CD4-positive, CD25-positive, alpha-beta regulatory T cell (primary cell): ENCODE results near the gene GADL1. TPM values are rescaled to one million over a fixed set of nuclear protein-coding genes. Genes with fewer than 3 reads are reported as not detected.

Source experiments
- ATAC-seq, 2 donors: fragments of 150-1000 bp; cut with Tn5 transposase; one replicate each; pipeline ENCODE4 v1.10.0; 2021; ENCODE audit warnings: low read depth in 2 of 2, moderate number of reproducible peaks in 2 of 2, moderate library complexity in 1 of 2
- DNase-seq, 3 donors: peaks; one replicate each; pipeline versions ENCODE4 v3.0.0 to v3.0.0-alpha.2; 2012 to 2022; ENCODE audit warnings: mixed read lengths in 1 of 3
- H3K27ac ChIP-seq: one replicate; pipeline ENCODE4 v1.7.0; 2013; ENCODE audit warnings: mild to moderate bottlenecking, low read length; ENCODE audit not compliant: insufficient read depth, poor library complexity, severe bottlenecking
- H3K27me3 ChIP-seq: one replicate; pipeline ENCODE4 v1.7.0; 2013; ENCODE audit warnings: low read length; ENCODE audit not compliant: control insufficient read depth, insufficient read depth
- H3K36me3 ChIP-seq: one replicate; pipeline ENCODE4 v1.7.0; 2013; ENCODE audit warnings: mild to moderate bottlenecking, low read length, moderate library complexity; ENCODE audit not compliant: control insufficient read depth, insufficient read depth
- H3K4me1 ChIP-seq: 2 replicates; pipeline ENCODE4 v1.7.0; 2013; ENCODE audit warnings: mild to moderate bottlenecking, low read length; ENCODE audit not compliant: insufficient read depth, control insufficient read depth, poor library complexity, severe bottlenecking
- H3K4me3 ChIP-seq: one replicate; pipeline ENCODE4 v1.7.0; 2013; ENCODE audit warnings: low read depth, mild to moderate bottlenecking, low read length, moderate library complexity
- H3K9me3 ChIP-seq, 2 experiments: 1 replicate in 1 of 2; 2 replicates in 1 of 2; pipeline ENCODE4 v1.7.0; 2013; ENCODE audit warnings: low read length in 2 of 2, mild to moderate bottlenecking in 1 of 2, moderate library complexity in 1 of 2; ENCODE audit not compliant: control insufficient read depth in 2 of 2
- H3K27ac Mint-ChIP-seq, 3 donors: one replicate each; pipeline ENCODE4 v1.8.0; 2020 to 2022; ENCODE audit warnings: mild to moderate bottlenecking in 3 of 3, mixed read lengths in 3 of 3, moderate library complexity in 2 of 3
- H3K27me3 Mint-ChIP-seq: one replicate; pipeline ENCODE4 v1.8.0; 2022; ENCODE audit warnings: mild to moderate bottlenecking, mixed read lengths
- H3K36me3 Mint-ChIP-seq: one replicate; pipeline ENCODE4 v1.8.0; 2020; ENCODE audit warnings: mixed read lengths
- H3K4me1 Mint-ChIP-seq, 4 donors: one replicate each; pipeline ENCODE4 v1.8.0; 2020 to 2022; ENCODE audit warnings: mixed read lengths in 4 of 4, mild to moderate bottlenecking in 1 of 4
- H3K4me3 Mint-ChIP-seq, 4 donors: one replicate each; pipeline ENCODE4 v1.8.0; 2020 to 2022; ENCODE audit warnings: mild to moderate bottlenecking in 4 of 4, mixed read lengths in 4 of 4, moderate library complexity in 3 of 4
- H3K9me3 Mint-ChIP-seq, 7 donors: one replicate each; pipeline ENCODE4 v1.8.0; 2020 to 2022; ENCODE audit warnings: mixed read lengths in 7 of 7, mild to moderate bottlenecking in 3 of 7, moderate library complexity in 2 of 7
- polyA plus RNA-seq, 4 donors: library from polyadenylated mRNA; unstranded; fragments of 300-500 nt; fragmentation: Illumina TruSeq; gene quantifications; one replicate each; pipeline ENCODE4 v1.2.3, GENCODE V29; 2021
- total RNA-seq: library from RNA; stranded (reverse); gene quantifications from one replicate; pipeline ENCODE4 v1.2.3, GENCODE V29; 2022

The GADL1 gene
- total and polyA plus RNA-seq, 5 donors from 2014 or later, result not detected

GRCh38 chr3:30908456-30909037 is 14.1 kb upstream of the GADL1 start:
- Mint-ChIP-seq H3K36me3 (no peaks in the 10 kb centered on the region), H3K9me3 (peaks cover 0 to 1% (median 0%) of the 10 kb centered on the region in 7 donors), H3K27ac (no peak overlapping the region), H3K4me1 (peaks cover 0 to 2% (median 0%) of the 10 kb centered on the region in 4 donors), H3K27me3 (no peaks in the 10 kb centered on the region), H3K4me3 (no peak overlapping the region)
- no peaks in the 10 kb centered on the region for H3K27me3 ChIP-seq
- no peak overlapping the region for H3K27ac ChIP-seq
- H3K9me3 ChIP-seq, result no peaks in the 10 kb centered on the region
- DNase-seq, result no peak
- H3K4me1 ChIP-seq, result no peaks in the 10 kb centered on the region
- no peak for ATAC-seq
- no peak overlapping the region for H3K4me3 ChIP-seq
- no peaks in the 10 kb centered on the region for H3K36me3 ChIP-seq

DNA sequence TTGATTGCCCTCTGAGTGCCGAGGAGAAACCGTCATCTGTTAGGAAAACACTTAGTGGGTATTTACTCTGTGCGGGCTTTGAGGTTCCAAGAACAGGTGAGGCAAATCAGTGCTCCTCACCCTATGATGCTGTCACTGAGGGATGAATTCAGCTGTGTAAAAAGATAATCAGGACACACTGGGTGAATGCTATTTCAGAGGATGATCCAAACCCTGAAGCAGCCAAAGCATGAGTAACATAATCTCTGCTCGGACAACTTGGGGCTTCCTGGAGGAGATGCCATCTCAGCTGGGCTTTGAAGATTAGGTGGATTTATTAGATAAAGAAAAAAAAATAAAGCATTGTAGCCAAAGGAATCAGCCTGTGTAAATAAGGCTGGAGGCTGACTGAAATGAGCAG is 10.5 kb upstream of the GADL1 start:
- H3K36me3 Mint-ChIP-seq, result no peaks in the 10 kb centered on the region
- no peaks in the 10 kb centered on the region for H3K4me1 Mint-ChIP-seq
- DNase-seq (no peak), ATAC-seq (no peak)
- Histone ChIP-seq H3K27ac (no peak overlapping the region), H3K4me1 (no peaks in the 10 kb centered on the region), H3K36me3 (no peaks in the 10 kb centered on the region), H3K9me3 (no peaks in the 10 kb centered on the region), H3K4me3 (no peak overlapping the region), H3K27me3 (no peaks in the 10 kb centered on the region)
- H3K9me3 Mint-ChIP-seq, result peaks cover 0 to 3% (median 0%) of the 10 kb centered on the region in 7 donors
- H3K4me3 Mint-ChIP-seq, result no peak overlapping the region
- H3K27me3 Mint-ChIP-seq, result no peaks in the 10 kb centered on the region
- no peak overlapping the region for H3K27ac Mint-ChIP-seq

GRCh38 chr3:30895329-30895728 is 868 bp upstream of the GADL1 start:
- H3K27ac ChIP-seq, result no peak overlapping the region
- peaks cover 29% of the 10 kb centered on the region for H3K27me3 Mint-ChIP-seq

GRCh38 chr3:30893678-30894325 is 659 bp downstream of the GADL1 start:
- no peaks in the 10 kb centered on the region for H3K9me3 Mint-ChIP-seq
- peaks cover 12% of the 10 kb centered on the region for H3K27me3 ChIP-seq
- no peaks in the 10 kb centered on the region for H3K9me3 ChIP-seq
- no peak overlapping the region for H3K4me3 ChIP-seq
- H3K27me3 Mint-ChIP-seq, result peaks cover 33% of the 10 kb centered on the region
- H3K4me1 ChIP-seq, result peaks cover 4% of the 10 kb centered on the region
- DNase-seq, result no peak
- ATAC-seq, result no peak
- H3K4me1 Mint-ChIP-seq, result peaks cover 0 to 17% (median 9%) of the 10 kb centered on the region in 4 donors
- H3K36me3 ChIP-seq, result no peaks in the 10 kb centered on the region
- no peaks in the 10 kb centered on the region for H3K36me3 Mint-ChIP-seq
- H3K27ac Mint-ChIP-seq, result no peak overlapping the region
- H3K4me3 Mint-ChIP-seq, result no peak overlapping the region
- H3K27ac ChIP-seq, result no peak overlapping the region

More at GRCh38 chr3:30895329-30895728, 868 bp upstream of the GADL1 start:
- Histone ChIP-seq H3K36me3 (no peaks in the 10 kb centered on the region), H3K4me1 (peaks cover 4% of the 10 kb centered on the region), H3K9me3 (no peaks in the 10 kb centered on the region), H3K27me3 (peaks cover 12% of the 10 kb centered on the region), H3K4me3 (no peak overlapping the region)
- Mint-ChIP-seq H3K36me3 (no peaks in the 10 kb centered on the region), H3K9me3 (peaks cover 0 to 4% (median 0%) of the 10 kb centered on the region in 7 donors), H3K4me3 (no peak overlapping the region), H3K27ac (no peak overlapping the region), H3K4me1 (peaks cover 0 to 17% (median 9%) of the 10 kb centered on the region in 4 donors)
- DNase-seq (no peak), ATAC-seq (no peak)

- no peak overlapping the region for H3K4me3 Mint-ChIP-seq
- no peak overlapping the region for H3K4me3 ChIP-seq
- H3K27me3 Mint-ChIP-seq, result peaks cover 21% of the 10 kb centered on the region
- peaks cover 14% of the 10 kb centered on the region for H3K27me3 ChIP-seq
- H3K36me3 ChIP-seq, result no peaks in the 10 kb centered on the region
- no peak for DNase-seq
- peaks cover 0 to 17% (median 9%) of the 10 kb centered on the region in 4 donors for H3K4me1 Mint-ChIP-seq
- H3K4me1 ChIP-seq, result peaks cover 4% of the 10 kb centered on the region
- no peak overlapping the region for H3K27ac ChIP-seq
- peaks cover 0 to 4% (median 0%) of the 10 kb centered on the region in 7 donors for H3K9me3 Mint-ChIP-seq
- no peaks in the 10 kb centered on the region for H3K36me3 Mint-ChIP-seq
- ATAC-seq, result no peak
- H3K27ac Mint-ChIP-seq, result no peak overlapping the region
- H3K9me3 ChIP-seq, result no peaks in the 10 kb centered on the region
Measured at GRCh38 chr3:30890907-30891306, 3.6 kb downstream of the GADL1 start.

DNA sequence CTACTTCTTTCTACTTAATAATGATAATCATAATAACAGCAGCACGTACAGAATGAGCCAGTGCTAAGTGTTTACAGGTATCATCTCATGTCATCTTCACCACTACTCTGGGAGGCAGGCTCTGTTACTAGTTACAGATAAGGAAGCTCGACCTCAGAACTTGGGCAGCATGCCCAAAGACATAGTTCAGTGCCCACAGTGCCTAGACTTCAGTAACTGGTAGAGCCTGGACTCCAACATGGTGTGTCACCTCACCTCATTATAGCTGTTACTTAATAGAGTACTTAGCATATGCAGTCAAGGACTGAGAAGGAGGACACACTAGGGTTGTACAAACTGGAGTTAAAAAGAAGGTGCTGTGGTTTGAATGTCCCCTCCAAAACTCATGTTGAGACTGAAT is 7.6 kb downstream of the GADL1 start:
- Histone ChIP-seq H3K9me3 (no peaks in the 10 kb centered on the region), H3K36me3 (no peaks in the 10 kb centered on the region), H3K4me3 (no peak overlapping the region), H3K4me1 (no peaks in the 10 kb centered on the region), H3K27ac (no peak overlapping the region), H3K27me3 (peaks cover 11% of the 10 kb centered on the region)
- H3K27ac Mint-ChIP-seq, result no peak overlapping the region
- H3K9me3 Mint-ChIP-seq, result peaks cover 0 to 4% (median 0%) of the 10 kb centered on the region in 7 donors
- H3K27me3 Mint-ChIP-seq, result peaks cover 4% of the 10 kb centered on the region
- no peak for DNase-seq
- peaks cover 0 to 10% (median 8%) of the 10 kb centered on the region in 4 donors for H3K4me1 Mint-ChIP-seq
- no peak for ATAC-seq
- H3K36me3 Mint-ChIP-seq, result no peaks in the 10 kb centered on the region
- no peak overlapping the region for H3K4me3 Mint-ChIP-seq

- Mint-ChIP-seq H3K27ac (no peak overlapping the region), H3K9me3 (peaks cover 0 to 7% (median 1%) of the 10 kb centered on the region in 7 donors), H3K4me1 (no peaks in the 10 kb centered on the region), H3K36me3 (no peaks in the 10 kb centered on the region), H3K27me3 (peaks cover 7% of the 10 kb centered on the region), H3K4me3 (no peak overlapping the region)
- Histone ChIP-seq H3K4me1 (no peaks in the 10 kb centered on the region), H3K27ac (no peak overlapping the region), H3K4me3 (no peak overlapping the region), H3K9me3 (no peaks in the 10 kb centered on the region), H3K36me3 (no peaks in the 10 kb centered on the region), H3K27me3 (peaks cover 3% of the 10 kb centered on the region)
- no peak for ATAC-seq
- no peak for DNase-seq
Measured at GRCh38 chr3:30878862-30879261, 15.6 kb downstream of the GADL1 start.

- Mint-ChIP-seq H3K4me3 (no peak overlapping the region), H3K36me3 (no peaks in the 10 kb centered on the region), H3K9me3 (peaks cover 0 to 3% (median 0%) of the 10 kb centered on the region in 7 donors), H3K27ac (no peak overlapping the region), H3K4me1 (no peaks in the 10 kb centered on the region), H3K27me3 (peaks cover under 1% of the 10 kb centered on the region)
- DNase-seq, result no peak
- H3K27me3 ChIP-seq, result peaks cover 3% of the 10 kb centered on the region
- H3K27ac ChIP-seq, result no peak overlapping the region
- ATAC-seq, result no peak
- H3K4me1 ChIP-seq, result no peaks in the 10 kb centered on the region
- no peak overlapping the region for H3K4me3 ChIP-seq
- no peaks in the 10 kb centered on the region for H3K36me3 ChIP-seq
- H3K9me3 ChIP-seq, result no peaks in the 10 kb centered on the region
Measured at GRCh38 chr3:30875505-30875904, 19.0 kb downstream of the GADL1 start.
